T-helper 1 cell treated with Interleukin-12 subunit alpha and Interleukin-12 subunit beta and Interleukin-4 antibody, amounts not matched to agents 30 μg/mL and 1 μg/mL, for 36 hours (primary cell): ENCODE measurements around the gene TMCO6.
"Not testable (repeated sequence)": the region's sequence is repeated elsewhere in the genome, so short reads cannot be mapped to it uniquely, and the experiment has no call there.

ENCODE experiments used
- H3K27ac Mint-ChIP-seq: one replicate; pipeline ENCODE4 v1.8.0; 2021; ENCODE audit warnings: mild to moderate bottlenecking, mixed read lengths
- H3K27me3 Mint-ChIP-seq: one replicate; pipeline ENCODE4 v1.8.0; 2021; ENCODE audit warnings: low read depth, mixed read lengths
- H3K36me3 Mint-ChIP-seq: one replicate; pipeline ENCODE4 v1.8.0; 2021; ENCODE audit warnings: low read depth, mixed read lengths
- H3K4me1 Mint-ChIP-seq: one replicate; pipeline ENCODE4 v1.8.0; 2021; ENCODE audit warnings: low read depth, mixed read lengths
- H3K4me3 Mint-ChIP-seq: one replicate; pipeline ENCODE4 v1.8.0; 2021; ENCODE audit warnings: mild to moderate bottlenecking, moderate library complexity, mixed read lengths
- H3K9me3 Mint-ChIP-seq: one replicate; pipeline ENCODE4 v1.8.0; 2021; ENCODE audit warnings: mixed read lengths

TMCO6 gene

GRCh38 chr5:140609126-140609525 is 30.1 kb upstream of the TMCO6 start:
- H3K27ac Mint-ChIP-seq, result no peak overlapping the region
- peaks cover 22% of the 10 kb centered on the region for H3K27me3 Mint-ChIP-seq
- peaks cover 8% of the 10 kb centered on the region for H3K4me1 Mint-ChIP-seq
- no peaks in the 10 kb centered on the region for H3K36me3 Mint-ChIP-seq
- no peaks in the 10 kb centered on the region for H3K9me3 Mint-ChIP-seq
- H3K4me3 Mint-ChIP-seq, result no peak overlapping the region

GRCh38 chr5:140611020-140611521 is 28.2 kb upstream of the TMCO6 start:
- Mint-ChIP-seq H3K4me1 (peaks cover 8% of the 10 kb centered on the region), H3K27ac (no peak overlapping the region), H3K36me3 (no peaks in the 10 kb centered on the region), H3K9me3 (no peaks in the 10 kb centered on the region), H3K4me3 (no peak overlapping the region), H3K27me3 (peaks cover 17% of the 10 kb centered on the region)

- Mint-ChIP-seq H3K36me3 (no peaks in the 10 kb centered on the region), H3K4me3 (no peak overlapping the region), H3K27ac (no peak overlapping the region), H3K9me3 (peaks cover 6% of the 10 kb centered on the region), H3K27me3 (peaks cover 31% of the 10 kb centered on the region), H3K4me1 (no peaks in the 10 kb centered on the region)
Measured at GRCh38 chr5:140622301-140622700, 16.9 kb upstream of the TMCO6 start.

- peaks cover 36% of the 10 kb centered on the region for H3K27me3 Mint-ChIP-seq
- peaks cover 11% of the 10 kb centered on the region for H3K9me3 Mint-ChIP-seq
- H3K4me3 Mint-ChIP-seq, H3K36me3 Mint-ChIP-seq, H3K4me1 Mint-ChIP-seq, H3K27ac Mint-ChIP-seq: not testable (repeated sequence)
Measured at GRCh38 chr5:140623061-140623460, 16.2 kb upstream of the TMCO6 start.

- H3K27ac Mint-ChIP-seq, H3K4me3 Mint-ChIP-seq, H3K4me1 Mint-ChIP-seq, H3K36me3 Mint-ChIP-seq: not testable (repeated sequence)
- H3K27me3 Mint-ChIP-seq, result peaks cover 25% of the 10 kb centered on the region
- H3K9me3 Mint-ChIP-seq, result peaks cover 15% of the 10 kb centered on the region
Measured at GRCh38 chr5:140624886-140625285, 14.4 kb upstream of the TMCO6 start.

GRCh38 chr5:140627972-140628371 is 11.3 kb upstream of the TMCO6 start:
- Mint-ChIP-seq H3K36me3 (no peaks in the 10 kb centered on the region), H3K4me3 (no peak overlapping the region), H3K9me3 (peaks cover 15% of the 10 kb centered on the region), H3K27me3 (peaks cover 35% of the 10 kb centered on the region), H3K4me1 (peaks cover 10% of the 10 kb centered on the region), H3K27ac (no peak overlapping the region)

- Mint-ChIP-seq H3K4me1 (peaks cover 15% of the 10 kb centered on the region), H3K27me3 (peaks cover 36% of the 10 kb centered on the region), H3K9me3 (peaks cover 15% of the 10 kb centered on the region), H3K27ac (no peak overlapping the region), H3K4me3 (no peak overlapping the region), H3K36me3 (no peaks in the 10 kb centered on the region)
Measured at GRCh38 chr5:140628711-140629110, 10.5 kb upstream of the TMCO6 start.

- no peak overlapping the region for H3K4me3 Mint-ChIP-seq
Measured at GRCh38 chr5:140630292-140631035, 8.8 kb upstream of the TMCO6 start.

GRCh38 chr5:140631036-140631417 is 8.2 kb upstream of the TMCO6 start:
- Mint-ChIP-seq H3K36me3 (no peaks in the 10 kb centered on the region), H3K9me3 (peaks cover 15% of the 10 kb centered on the region), H3K27ac (no peak overlapping the region), H3K4me3 (peak overlapping the region; percentile 22), H3K4me1 (peaks cover 18% of the 10 kb centered on the region), H3K27me3 (peaks cover 33% of the 10 kb centered on the region)

More at GRCh38 chr5:140630292-140631035, 8.8 kb upstream of the TMCO6 start:
- Mint-ChIP-seq H3K27me3 (peaks cover 34% of the 10 kb centered on the region), H3K27ac (no peak overlapping the region), H3K9me3 (peaks cover 15% of the 10 kb centered on the region), H3K36me3 (no peaks in the 10 kb centered on the region), H3K4me1 (peaks cover 18% of the 10 kb centered on the region)

GRCh38 chr5:140631831-140632365 is 7.4 kb upstream of the TMCO6 start:
- Mint-ChIP-seq H3K4me3 (peak overlapping the region; percentile 84), H3K27me3 (peaks cover 33% of the 10 kb centered on the region), H3K36me3 (no peaks in the 10 kb centered on the region), H3K9me3 (peaks cover 13% of the 10 kb centered on the region), H3K27ac (no peak overlapping the region), H3K4me1 (peaks cover 18% of the 10 kb centered on the region)

- Mint-ChIP-seq H3K4me1 (peaks cover 18% of the 10 kb centered on the region), H3K27me3 (peaks cover 31% of the 10 kb centered on the region), H3K27ac (peak overlapping the region; percentile 59), H3K36me3 (no peaks in the 10 kb centered on the region), H3K9me3 (peaks cover 7% of the 10 kb centered on the region), H3K4me3 (peak overlapping the region; percentile 84)
Measured at GRCh38 chr5:140632366-140633020, 6.8 kb upstream of the TMCO6 start.

GRCh38 chr5:140633021-140633471 is 6.2 kb upstream of the TMCO6 start, which contains the start of gene CD14:
Gene CD14, minus strand, starts transcription at chr5:140633175. Its CDS starts 104 bp downstream, at chr5:140633071.
- Mint-ChIP-seq H3K4me1 (peaks cover 18% of the 10 kb centered on the region), H3K36me3 (no peaks in the 10 kb centered on the region), H3K4me3 (peak within 1 kb of the TSS; percentile 84), H3K27ac (peak within 1 kb of the TSS; percentile 59), H3K27me3 (peaks cover 27% of the 10 kb centered on the region), H3K9me3 (peaks cover 4% of the 10 kb centered on the region)

GRCh38 chr5:140633501-140633900 is 5.8 kb upstream of the TMCO6 start:
- Mint-ChIP-seq H3K9me3 (no peaks in the 10 kb centered on the region), H3K36me3 (no peaks in the 10 kb centered on the region), H3K4me3 (peak overlapping the region; percentile 84), H3K4me1 (peaks cover 21% of the 10 kb centered on the region), H3K27me3 (peaks cover 27% of the 10 kb centered on the region), H3K27ac (no peak overlapping the region)

- no peaks in the 10 kb centered on the region for H3K9me3 Mint-ChIP-seq
- H3K4me3 Mint-ChIP-seq, result no peak overlapping the region
- H3K27me3 Mint-ChIP-seq, result peaks cover 27% of the 10 kb centered on the region
- H3K36me3 Mint-ChIP-seq, result peaks cover 3% of the 10 kb centered on the region
- H3K4me1 Mint-ChIP-seq, result peaks cover 27% of the 10 kb centered on the region
- no peak overlapping the region for H3K27ac Mint-ChIP-seq
Measured at GRCh38 chr5:140634103-140634502, 5.1 kb upstream of the TMCO6 start.
